Osteoblast (primary cell): ENCODE data around the gene IGFBP2. TPM values are rescaled to one million over a fixed set of nuclear protein-coding genes. Genes with fewer than 3 reads are reported as not detected.

ENCODE experiments used
- DNase-seq: peaks from one replicate; pipeline ENCODE4 v3.0.0; 2011; ENCODE audit warnings: low spot score, mixed read lengths; ENCODE audit not compliant: insufficient read length; ENCODE audit errors: missing footprints
- H2AFZ ChIP-seq: 2 replicates; pipeline ENCODE4 v1.6.0; 2011; ENCODE audit warnings: mild to moderate bottlenecking, low read length
- H3K27ac ChIP-seq: 2 replicates; pipeline ENCODE4 v1.5.1; 2011; ENCODE audit warnings: mild to moderate bottlenecking, low read depth, low read length, moderate library complexity
- H3K27me3 ChIP-seq: 2 replicates; pipeline ENCODE4 v1.6.0; 2012; ENCODE audit warnings: mild to moderate bottlenecking, control low read depth, inconsistent platforms, low read length, moderate library complexity; ENCODE audit not compliant: insufficient read depth
- H3K36me3 ChIP-seq: 2 replicates; pipeline ENCODE4 v1.5.1; 2011; ENCODE audit warnings: mild to moderate bottlenecking, low read length, control low read depth, moderate library complexity; ENCODE audit not compliant: insufficient read depth
- H3K4me1 ChIP-seq: 2 replicates; pipeline ENCODE4 v1.5.1; 2011; ENCODE audit warnings: mild to moderate bottlenecking, low read length, control low read depth, moderate library complexity; ENCODE audit not compliant: insufficient read depth
- H3K4me2 ChIP-seq: 2 replicates; pipeline ENCODE4 v1.6.0; 2011; ENCODE audit warnings: mild to moderate bottlenecking, low read length; ENCODE audit not compliant: insufficient read depth
- H3K4me3 ChIP-seq: fragments of 200-600 bp; sonication (generic); 3 replicates; pipeline ENCODE4 v1.5.1; 2012; ENCODE audit warnings: mild to moderate bottlenecking, low read length, inconsistent platforms; ENCODE audit not compliant: insufficient read depth
- H3K79me2 ChIP-seq: 2 replicates; pipeline ENCODE4 v1.6.0; 2012; ENCODE audit warnings: mild to moderate bottlenecking, low read length, control low read depth, inconsistent platforms; ENCODE audit not compliant: insufficient read depth
- H3K9me3 ChIP-seq: 2 replicates; pipeline ENCODE4 v1.5.1; 2011; ENCODE audit warnings: low read depth, low read length, control low read depth
- H4K20me1 ChIP-seq: 2 replicates; pipeline ENCODE4 v1.6.0; 2012; ENCODE audit warnings: mild to moderate bottlenecking, low read length, control low read depth; ENCODE audit not compliant: insufficient read depth
- CTCF ChIP-seq: IDR thresholded peaks from 2 replicates; pipeline ENCODE4 v1.5.1; 2011; ENCODE audit warnings: mild to moderate bottlenecking, low read depth, low read length, moderate library complexity; ENCODE audit errors: extremely low read depth
- total RNA-seq: library from RNA; depleted of rRNA; stranded (reverse); fragments of >200 nt; gene quantifications from 2 replicates; pipeline ENCODE4 v1.2.3, GENCODE V29; 2012

Gene IGFBP2
- total RNA-seq, 1 donor, result 11.2 TPM

GRCh38 chr2:216619411-216620393 lies 13.5 kb upstream of the IGFBP2 start:
- Histone ChIP-seq H3K4me2 (no peak overlapping the region), H3K79me2 (no peaks in the 10 kb centered on the region), H3K36me3 (no peaks in the 10 kb centered on the region), H2AFZ (peak overlapping the region; percentile 57), H4K20me1 (no peaks in the 10 kb centered on the region), H3K27me3 (no peaks in the 10 kb centered on the region), H3K4me3 (no peak overlapping the region), H3K9me3 (no peaks in the 10 kb centered on the region), H3K27ac (no peak overlapping the region), H3K4me1 (peaks cover 9% of the 10 kb centered on the region)
- no peak for TF ChIP-seq CTCF
- DNase-seq, result no peak

GRCh38 chr2:216620786-216621185 lies 12.4 kb upstream of the IGFBP2 start:
- Histone ChIP-seq H4K20me1 (no peaks in the 10 kb centered on the region), H2AFZ (no peak overlapping the region)
- DNase-seq, result peak; percentile 15

GRCh38 chr2:216621292-216621691 lies 11.9 kb upstream of the IGFBP2 start:
- DNase-seq, result no peak
- no peak for TF ChIP-seq CTCF
- Histone ChIP-seq H3K79me2 (no peaks in the 10 kb centered on the region), H3K27ac (no peak overlapping the region), H4K20me1 (no peaks in the 10 kb centered on the region), H3K27me3 (no peaks in the 10 kb centered on the region), H3K4me3 (no peak overlapping the region), H3K4me1 (peaks cover 9% of the 10 kb centered on the region), H3K9me3 (no peaks in the 10 kb centered on the region), H3K4me2 (no peak overlapping the region), H3K36me3 (no peaks in the 10 kb centered on the region), H2AFZ (no peak overlapping the region)

More at GRCh38 chr2:216620786-216621185, 12.4 kb upstream of the IGFBP2 start:
- Histone ChIP-seq H3K79me2 (no peaks in the 10 kb centered on the region), H3K36me3 (no peaks in the 10 kb centered on the region), H3K27ac (no peak overlapping the region), H3K9me3 (no peaks in the 10 kb centered on the region), H3K4me1 (peaks cover 9% of the 10 kb centered on the region), H3K4me3 (no peak overlapping the region), H3K27me3 (no peaks in the 10 kb centered on the region), H3K4me2 (no peak overlapping the region)
- no peak for TF ChIP-seq CTCF

GRCh38 chr2:216622526-216622925 lies 10.7 kb upstream of the IGFBP2 start:
- Histone ChIP-seq H3K9me3 (no peaks in the 10 kb centered on the region), H3K36me3 (no peaks in the 10 kb centered on the region), H3K79me2 (no peaks in the 10 kb centered on the region), H3K4me3 (no peak overlapping the region), H2AFZ (no peak overlapping the region), H3K4me1 (peaks cover 9% of the 10 kb centered on the region), H4K20me1 (no peaks in the 10 kb centered on the region), H3K4me2 (no peak overlapping the region), H3K27me3 (no peaks in the 10 kb centered on the region), H3K27ac (no peak overlapping the region)
- DNase-seq, result no peak
- no peak for TF ChIP-seq CTCF
